GM23248 (cell line): ENCODE measurements around the gene TTC3.

Experiments used
- EZH2 ChIP-seq: fragments of 200-600 bp; sonication (generic); IDR thresholded peaks from 2 replicates; pipeline ENCODE4 v1.6.1; 2018; ENCODE audit warnings: antibody characterized with exemption, mild to moderate bottlenecking; ENCODE audit not compliant: insufficient read depth, poor library complexity, severe bottlenecking
- EZH2phosphoT487 ChIP-seq: fragments of 200-600 bp; sonication (generic); IDR thresholded peaks from 2 replicates; pipeline ENCODE4 v1.6.1; 2018; ENCODE audit warnings: antibody characterized with exemption, moderate library complexity, mild to moderate bottlenecking, low read depth; ENCODE audit not compliant: insufficient read depth

DNA sequence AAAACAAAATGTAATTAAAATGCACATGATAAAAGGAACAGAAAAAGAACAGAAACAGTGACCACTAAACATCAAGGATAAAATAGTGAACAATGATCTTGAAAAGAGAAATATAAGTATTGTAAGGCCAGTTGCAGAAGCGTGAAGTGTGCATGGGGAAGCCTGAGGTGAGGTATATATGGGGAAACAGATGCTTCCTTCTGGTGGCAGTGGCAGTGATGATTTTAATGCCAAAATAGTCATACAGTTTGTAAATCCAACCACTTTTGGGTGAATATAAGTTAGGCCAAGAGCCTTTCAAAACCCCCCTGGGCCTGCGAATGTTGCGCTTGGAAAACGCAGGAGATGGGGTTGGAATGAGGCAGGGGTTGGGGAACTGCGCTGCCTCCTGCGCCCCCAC lies 27.3 kb downstream of the TTC3 start:
- no peak for TF ChIP-seq EZH2phosphoT487
- no peak for TF ChIP-seq EZH2
